HG03565 (cell line): ENCODE data around the gene TALDO1.
A peak's percentile ranks its signal among the peaks of the same experiment; 100 is the strongest.

ENCODE experiments used
- ATAC-seq: cut with Tn5 transposase; IDR thresholded peaks from one replicate; pipeline ENCODE4 v1.9.1; 2021; ENCODE audit warnings: mild to moderate bottlenecking, moderate library complexity; ENCODE audit not compliant: unreplicated experiment

TALDO1 gene

GRCh38 chr11:714436-714835 lies 32.8 kb upstream of the TALDO1 start:
- ATAC-seq = no peak

- ATAC-seq = no peak
Observed at GRCh38 chr11:719214-720016, 27.8 kb upstream of the TALDO1 start.

GRCh38 chr11:720017-720641 lies 27.1 kb upstream of the TALDO1 start:
- ATAC-seq = no peak

- ATAC-seq = no peak
Observed at GRCh38 chr11:720642-721246, 26.5 kb upstream of the TALDO1 start.

- no peak for ATAC-seq
Observed at GRCh38 chr11:721247-721740, 26.0 kb upstream of the TALDO1 start.

- no peak for ATAC-seq
Observed at GRCh38 chr11:721741-722345, 25.4 kb upstream of the TALDO1 start.

- ATAC-seq = no peak
Observed at GRCh38 chr11:722346-722811, 24.9 kb upstream of the TALDO1 start.

- no peak for ATAC-seq
Observed at GRCh38 chr11:723120-723883, 24.0 kb upstream of the TALDO1 start.

- no peak for ATAC-seq
Observed at GRCh38 chr11:724049-724777, 23.1 kb upstream of the TALDO1 start.

GRCh38 chr11:724778-725386 lies 22.4 kb upstream of the TALDO1 start:
- ATAC-seq = no peak

GRCh38 chr11:725624-726202 lies 21.6 kb upstream of the TALDO1 start:
- no peak for ATAC-seq

GRCh38 chr11:726278-727220 lies 20.7 kb upstream of the TALDO1 start:
- ATAC-seq = no peak

- ATAC-seq = no peak
Observed at GRCh38 chr11:727281-727701, 20.0 kb upstream of the TALDO1 start.

GRCh38 chr11:727859-728748 lies 19.2 kb upstream of the TALDO1 start:
- peak; percentile 42 for ATAC-seq

- no peak for ATAC-seq
Observed at GRCh38 chr11:728901-729491, 18.3 kb upstream of the TALDO1 start.

GRCh38 chr11:729492-730074 lies 17.7 kb upstream of the TALDO1 start:
- ATAC-seq = no peak
